MM.1S (cell line): ENCODE results near the gene SPDYE2B.
"Not testable (repeated sequence)": the region's sequence is repeated elsewhere in the genome, so short reads cannot be mapped to it uniquely, and the experiment has no call there.

Experiments
- EZH2 ChIP-seq: fragments of 300-600 bp; sonication (generic); optimal IDR thresholded peaks from 2 replicates; pipeline ENCODE3; 2017; ENCODE audit warnings: low read depth, mild to moderate bottlenecking, antibody characterized with exemption, low read length, mixed read lengths
- EZH2phosphoT487 ChIP-seq: fragments of 300-600 bp; sonication (generic); IDR thresholded peaks from 2 replicates; pipeline ENCODE4 v1.6.1; 2018; ENCODE audit warnings: antibody characterized with exemption, low read length
- TF ChIP-seq, protein P1 (sequence below): fragments of 300-600 bp; sonication (generic); IDR thresholded peaks from 2 replicates; pipeline ENCODE4 v1.5.1; 2016; ENCODE audit warnings: antibody characterized with exemption, low read length, mixed read lengths

DNA sequence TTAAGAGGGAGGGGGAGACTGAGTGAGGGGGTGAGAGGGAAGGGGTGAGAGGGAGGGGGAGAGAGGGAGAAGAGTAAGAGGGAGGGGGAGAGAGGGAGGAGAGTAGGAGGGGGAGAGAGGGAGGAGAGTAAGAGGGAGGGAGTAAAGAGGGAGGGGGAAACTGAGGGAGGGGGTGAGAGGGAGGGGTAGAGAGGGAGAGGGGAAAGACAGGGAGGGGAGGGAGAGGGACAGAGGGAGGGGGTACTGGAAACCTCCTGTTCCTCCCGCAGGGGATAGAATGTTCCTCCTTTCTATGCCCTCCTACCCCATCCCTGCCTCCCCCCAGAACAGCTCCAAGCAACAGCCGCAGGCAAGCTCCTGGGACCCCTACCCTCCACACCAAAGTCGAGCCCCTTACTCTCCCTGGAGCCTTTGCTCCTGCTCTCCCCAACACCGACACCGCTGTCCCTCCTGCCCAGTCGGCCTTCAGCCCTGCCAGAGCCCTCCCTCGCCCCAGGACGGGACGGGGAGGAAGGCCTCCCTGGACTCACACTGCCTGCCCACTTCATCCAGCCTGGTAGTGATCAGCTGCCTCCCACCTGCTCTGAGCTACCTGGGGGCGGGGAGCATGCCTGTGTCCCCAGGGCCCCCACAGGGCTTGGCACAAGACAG lies 38.3 kb upstream of the SPDYE2B start:
- TF ChIP-seq, protein P1, sequence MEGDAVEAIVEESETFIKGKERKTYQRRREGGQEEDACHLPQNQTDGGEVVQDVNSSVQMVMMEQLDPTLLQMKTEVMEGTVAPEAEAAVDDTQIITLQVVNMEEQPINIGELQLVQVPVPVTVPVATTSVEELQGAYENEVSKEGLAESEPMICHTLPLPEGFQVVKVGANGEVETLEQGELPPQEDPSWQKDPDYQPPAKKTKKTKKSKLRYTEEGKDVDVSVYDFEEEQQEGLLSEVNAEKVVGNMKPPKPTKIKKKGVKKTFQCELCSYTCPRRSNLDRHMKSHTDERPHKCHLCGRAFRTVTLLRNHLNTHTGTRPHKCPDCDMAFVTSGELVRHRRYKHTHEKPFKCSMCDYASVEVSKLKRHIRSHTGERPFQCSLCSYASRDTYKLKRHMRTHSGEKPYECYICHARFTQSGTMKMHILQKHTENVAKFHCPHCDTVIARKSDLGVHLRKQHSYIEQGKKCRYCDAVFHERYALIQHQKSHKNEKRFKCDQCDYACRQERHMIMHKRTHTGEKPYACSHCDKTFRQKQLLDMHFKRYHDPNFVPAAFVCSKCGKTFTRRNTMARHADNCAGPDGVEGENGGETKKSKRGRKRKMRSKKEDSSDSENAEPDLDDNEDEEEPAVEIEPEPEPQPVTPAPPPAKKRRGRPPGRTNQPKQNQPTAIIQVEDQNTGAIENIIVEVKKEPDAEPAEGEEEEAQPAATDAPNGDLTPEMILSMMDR = not testable (repeated sequence)
- not testable (repeated sequence) for TF ChIP-seq EZH2phosphoT487, EZH2
